Breast epithelium (tissue), 4 donors: ENCODE data around the gene CFAP57. TPM values are rescaled to one million over a fixed set of nuclear protein-coding genes. Genes with fewer than 3 reads are reported as not detected.

ENCODE experiments used
- DNase-seq, 2 donors: peaks; one replicate each; pipeline ENCODE4 v3.0.0-alpha.2; 2019; ENCODE audit warnings: low spot score in 2 of 2
- H3K27ac ChIP-seq, 2 donors: fragments of 200-600 bp; sonication (generic) in 1 of 2; one replicate each; pipeline ENCODE4 v1.5.1; 2016 to 2019; ENCODE audit warnings: mild to moderate bottlenecking in 1 of 2
- H3K27me3 ChIP-seq, 2 donors: fragments of 200-600 bp; sonication (generic) in 1 of 2; one replicate each; pipeline versions ENCODE4 v1.5.1 to v1.6.0; 2017 to 2019; ENCODE audit warnings: control low read depth in 1 of 2, mild to moderate bottlenecking in 1 of 2
- H3K36me3 ChIP-seq: fragments of 200-600 bp; one replicate; pipeline ENCODE4 v1.5.1; 2019
- H3K4me1 ChIP-seq, 2 donors: fragments of 200-600 bp; sonication (generic); one replicate each; pipeline ENCODE4 v1.5.1; 2016 to 2019; ENCODE audit warnings: control low read depth in 1 of 2
- H3K4me3 ChIP-seq, 3 donors: fragments of 200-600 bp; sonication (generic); 1 replicate in 2 of 3; 2 replicates in 1 of 3; pipeline ENCODE4 v1.5.1; 2016 to 2019; ENCODE audit warnings: mild to moderate bottlenecking in 3 of 3, moderate library complexity in 2 of 3
- H3K9me3 ChIP-seq, 2 donors: fragments of 200-600 bp; sonication (generic) in 1 of 2; one replicate each; pipeline ENCODE4 v1.5.1; 2016 to 2019; ENCODE audit warnings: control low read depth in 1 of 2
- CTCF ChIP-seq, 3 donors: fragments of 450-650 bp; IDR thresholded peaks; one replicate each; pipeline ENCODE4 v1.5.1; 2016 to 2017; ENCODE audit warnings: antibody characterized with exemption in 3 of 3, mild to moderate bottlenecking in 3 of 3, moderate library complexity in 3 of 3
- POLR2A ChIP-seq: fragments of 450-650 bp; IDR thresholded peaks from one replicate; pipeline ENCODE4 v1.6.1; 2016; ENCODE audit warnings: antibody characterized with exemption, mild to moderate bottlenecking, moderate library complexity
- POLR2AphosphoS5 ChIP-seq, 3 donors: sonication (generic); formaldehyde crosslinking; IDR thresholded peaks; one replicate each; pipeline ENCODE4 v1.6.1; 2017; ENCODE audit warnings: antibody characterized with exemption in 3 of 3
- intact Hi-C: fragments of 100-400 bp; cut with DNase I; formaldehyde crosslinking; loops from one replicate; pipeline ENCODE4 v1.15.1; 2023; ENCODE audit warnings: low total_unique reads
- total RNA-seq, 3 donors: library from RNA; depleted of rRNA; stranded (reverse); fragments of >200 nt; gene quantifications; one replicate each; pipeline ENCODE4 v1.1.0, GENCODE V29; 2016

CFAP57 gene
- total RNA-seq, 3 donors from 2014 or later = 0.16 to 0.88 (median 0.66) TPM

GRCh38 chr1:43282220-43283195, 110.4 kb downstream of the CFAP57 start:
- Histone ChIP-seq H3K4me3 (no peak overlapping the region), H3K27me3 (no peaks in the 10 kb centered on the region), H3K4me1 (no peaks in the 10 kb centered on the region), H3K36me3 (no peaks in the 10 kb centered on the region), H3K27ac (no peak overlapping the region), H3K9me3 (no peaks in the 10 kb centered on the region)
- intact Hi-C loops = no loop called here
- DNase-seq = peak in 1 of 2 donors; percentile 17
- TF ChIP-seq POLR2AphosphoS5 (IDR thresholded peaks at IDR 0.05) (no peak), POLR2A (no peak), CTCF (IDR thresholded peaks at IDR 0.05) (no peak)

- Histone ChIP-seq H3K27me3 (no peaks in the 10 kb centered on the region), H3K4me3 (peak overlapping the region in 1 of 3 donors; percentile 61), H3K36me3 (no peaks in the 10 kb centered on the region), H3K4me1 (no peaks in the 10 kb centered on the region), H3K9me3 (no peaks in the 10 kb centered on the region), H3K27ac (no peak overlapping the region)
- intact Hi-C loops = no loop called here
- peak in 1 of 2 donors; percentile 41 for DNase-seq
- TF ChIP-seq CTCF (IDR thresholded peaks at IDR 0.05) (no peak), POLR2AphosphoS5 (IDR thresholded peaks at IDR 0.05) (no peak), POLR2A (no peak)
These were observed 111.9 kb downstream of the CFAP57 start for GRCh38 chr1:43284065-43284464.

- TF ChIP-seq CTCF (IDR thresholded peaks at IDR 0.05) (no peak), POLR2A (no peak), POLR2AphosphoS5 (IDR thresholded peaks at IDR 0.05) (no peak)
- Histone ChIP-seq H3K27me3 (no peaks in the 10 kb centered on the region), H3K4me1 (no peaks in the 10 kb centered on the region), H3K27ac (peak overlapping the region; percentile 63 to 76), H3K36me3 (no peaks in the 10 kb centered on the region), H3K9me3 (no peaks in the 10 kb centered on the region), H3K4me3 (peak overlapping the region in 2 of 3 donors; percentile 61 to 70)
- intact Hi-C loops = no loop called here
- DNase-seq = peak in 1 of 2 donors; percentile 10
These were observed 112.5 kb downstream of the CFAP57 start for GRCh38 chr1:43284546-43285110.

- intact Hi-C loops = no loop called here
- peak; percentile 89 to 91 for DNase-seq
These were observed 113.3 kb downstream of the CFAP57 start, which contains the start of gene C1orf210 for GRCh38 chr1:43285269-43285990. TSS of gene C1orf210 (minus strand) at chr1:43285581. CDS start at chr1:43283270, 2,311 bp downstream.

More at GRCh38 chr1:43285269-43285990, 113.3 kb downstream of the CFAP57 start, which contains the start of gene C1orf210:
- Histone ChIP-seq H3K9me3 (no peaks in the 10 kb centered on the region), H3K27ac (peak within 1 kb of the TSS; percentile 63 to 76), H3K4me1 (no peaks in the 10 kb centered on the region), H3K27me3 (no peaks in the 10 kb centered on the region), H3K36me3 (no peaks in the 10 kb centered on the region), H3K4me3 (peak within 1 kb of the TSS in 2 of 3 donors; percentile 61 to 70)
- TF ChIP-seq CTCF (IDR thresholded peaks at IDR 0.05) (peak in 2 of 3 donors; percentile 35 to 54), POLR2AphosphoS5 (IDR thresholded peaks at IDR 0.05) (peak in 1 of 3 donors; percentile 33), POLR2A (no peak)
